ENCODE measurements around the gene DPP6. TPM values are rescaled to one million over a fixed set of nuclear protein-coding genes. Genes with fewer than 3 reads are reported as not detected.

Gene DPP6
- total and polyA plus RNA-seq, 2 of the 8 experiments (the other 6 are each of a cell fraction or from before 2014, with no cell fraction given), result 4.7 to 6.8 TPM

DNA sequence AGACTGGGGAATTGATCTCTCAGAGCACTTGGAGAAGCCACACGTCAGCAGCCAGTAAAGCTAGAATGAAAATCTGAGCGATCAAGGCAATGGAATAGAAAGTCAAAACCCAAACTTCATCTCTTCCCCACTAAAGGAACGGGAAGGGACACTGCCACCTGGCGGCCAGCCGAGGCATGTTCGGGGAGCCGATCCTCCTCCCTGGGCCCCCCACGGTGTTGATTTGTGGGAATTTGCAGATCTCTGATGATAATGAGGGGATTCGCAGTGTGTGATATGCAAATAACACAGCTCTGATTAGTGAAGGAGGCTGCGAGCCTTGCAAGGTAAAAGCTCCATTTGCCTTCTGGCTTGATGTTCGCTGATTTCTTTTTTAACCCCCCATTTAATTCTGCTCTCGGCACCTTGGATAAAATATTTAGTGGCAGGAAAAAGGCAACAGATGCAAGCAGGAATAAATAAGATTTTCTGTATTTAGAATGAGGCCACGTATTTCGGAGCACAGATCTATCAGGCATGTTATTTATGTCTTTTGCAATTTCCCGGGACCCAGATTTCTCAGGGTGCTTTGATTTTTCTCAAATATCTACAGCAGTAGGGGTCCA lies 692.2 kb downstream of the DPP6 start:
- no peak overlapping the region; the same call in 1 of the 2 replicates for H2BK12ac ChIP-seq (ENCODE audit: low read depth, low read length)
- H2BK15ac ChIP-seq (ENCODE audit: low read length), result no peak overlapping the region
- no peaks in the 10 kb centered on the region for H3K23me2 ChIP-seq (ENCODE audit: low read depth, low read length)
- no peak overlapping the region for H3K56ac ChIP-seq (replicated peaks; ENCODE audit: insufficient read length, low read depth, low read length)
- no peak overlapping the region for H3K27ac ChIP-seq (ENCODE audit: low read depth, low read length)
- H4K91ac ChIP-seq (replicated peaks; ENCODE audit: insufficient read length, low read length), result no peak overlapping the region
- DNase-seq (ENCODE audit: low read depth in 1 of 2, low spot score in 2 of 2) (peak; percentile 23 to 95), FAIRE-seq (peak; percentile 88)
- POLR2A ChIA-PET (ENCODE audit: partially characterized antibody), result no interaction called here
- CTCF ChIA-PET (ENCODE audit: partially characterized antibody), result interaction anchor here (0.6 to 3.9 kb wide), 23 partner anchors 8 to 242 kb away, joined by 3 to 36 read pairs (median 3); no protein-coding TSS in a partner anchor
- no peaks in the 10 kb centered on the region; the same call in 1 of the 2 replicates for H3K79me1 ChIP-seq (ENCODE audit: low read depth, low read length)
- no peak overlapping the region for H2BK5ac ChIP-seq (ENCODE audit: low read depth, low read length)
- no peak overlapping the region for H3K4me3 ChIP-seq (ENCODE audit: extremely low read depth in 1 of 4, insufficient read depth in 2 of 4, low read depth in 3 of 4, low read length in 4 of 4)
- peaks cover 0 to 5% (median 3%) of the 10 kb centered on the region in 4 experiments; a peak in 4 of 7 replicates for H3K4me1 ChIP-seq (replicated peaks in 1 of 4; ENCODE audit: control insufficient read depth in 3 of 4, insufficient read depth in 4 of 4, low read length in 3 of 4)
- H3K9me3 ChIP-seq (ENCODE audit: insufficient read depth in 2 of 2, low read depth in 1 of 2, low read length in 1 of 2), result no peaks in the 10 kb centered on the region
- no peak overlapping the region for H3K9ac ChIP-seq (replicated peaks in 1 of 4; ENCODE audit: extremely low read depth in 1 of 4, low read depth in 3 of 4, low read length in 3 of 4)
- no peak overlapping the region for H3K4me2 ChIP-seq (ENCODE audit: insufficient read depth in 1 of 2, low read depth in 2 of 2, low read length in 2 of 2)
- no peak overlapping the region for H2BK20ac ChIP-seq (ENCODE audit: low read length)
- H3K14ac ChIP-seq (ENCODE audit: insufficient read length), result no peak overlapping the region
- H3K23ac ChIP-seq (ENCODE audit: insufficient read length), result no peak overlapping the region
- no peaks in the 10 kb centered on the region for H3K79me2 ChIP-seq (ENCODE audit: control insufficient read depth in 1 of 2, insufficient read depth in 2 of 2, low read length in 2 of 2)
- no peak overlapping the region for H2AFZ ChIP-seq (ENCODE audit: low read length)
- H3K36me3 ChIP-seq (ENCODE audit: control insufficient read depth in 2 of 4, insufficient read depth in 4 of 4, low read length in 3 of 4), result no peaks in the 10 kb centered on the region
- 40% methylated on average over 15 of the region's 15 CpGs; no CpG with 5 or more reads in 1 of the 2 experiments for WGBS, 2 experiments (ENCODE audit: extremely low coverage in 1 of 2, insufficient coverage in 1 of 2, insufficient read length in 1 of 2, insufficient replicate concordance in 2 of 2, low coverage in 1 of 2, low lambda C conversion rate in 2 of 2, missing lambda C conversion rate in 1 of 2)
- H2AK5ac ChIP-seq (ENCODE audit: low read depth, low read length), result no peak overlapping the region
- H4K20me1 ChIP-seq (replicated peaks in 1 of 2; ENCODE audit: control insufficient read depth in 1 of 2, insufficient read depth in 2 of 2, low read length in 2 of 2), result no peaks in the 10 kb centered on the region
- H2BK120ac ChIP-seq (replicated peaks; ENCODE audit: low read depth, low read length), result no peak overlapping the region
- no peaks in the 10 kb centered on the region for H3K27me3 ChIP-seq (replicated peaks in 1 of 4; ENCODE audit: control insufficient read depth in 3 of 4, extremely low read depth in 1 of 4, insufficient read depth in 3 of 4, low read length in 3 of 4)
- H3K18ac ChIP-seq (ENCODE audit: extremely low read depth, low read length), result no peak overlapping the region
- no peak overlapping the region for H4K8ac ChIP-seq (ENCODE audit: extremely low read depth, insufficient read depth, low read length)
- no peak overlapping the region for H3K4ac ChIP-seq (replicated peaks; ENCODE audit: insufficient read length, low read depth, low read length)
- H4K5ac ChIP-seq (ENCODE audit: insufficient read length, low read depth, low read length), result peak overlapping the region; percentile 31
- TF ChIP-seq CREB1 (IDR thresholded peaks at IDR 0.05) (no peak), CEBPB (IDR thresholded peaks at IDR 0.05; ENCODE audit: low read depth, low read length) (no peak), GABPA (IDR thresholded peaks at IDR 0.05; ENCODE audit: borderline replicate concordance, insufficient read depth, low read length) (0 out of 2 replicates have a peak, but pooled peaks have one; percentile 31), TEAD4 (IDR thresholded peaks at IDR 0.05; ENCODE audit: low read depth, low read length) (no peak), TAF1 (IDR thresholded peaks at IDR 0.05; ENCODE audit: low read depth, low read length) (no peak), SP4 (IDR thresholded peaks at IDR 0.05; ENCODE audit: low read length) (no peak), ZNF274 (IDR thresholded peaks at IDR 0.05; ENCODE audit: borderline replicate concordance, extremely low read depth, low read length) (no peak), TCF12 (IDR thresholded peaks at IDR 0.05; ENCODE audit: low read depth, low read length) (no peak), RAD21 (IDR thresholded peaks at IDR 0.05 in 1 of 2, conservative IDR thresholded peaks at IDR 0.05 in 1 of 2; ENCODE audit: low read depth in 2 of 2, low read length in 2 of 2) (peak; percentile 70 to 78), SUZ12 (IDR thresholded peaks at IDR 0.05; ENCODE audit: low read length) (no peak)
- TF ChIP-seq, protein P1, sequence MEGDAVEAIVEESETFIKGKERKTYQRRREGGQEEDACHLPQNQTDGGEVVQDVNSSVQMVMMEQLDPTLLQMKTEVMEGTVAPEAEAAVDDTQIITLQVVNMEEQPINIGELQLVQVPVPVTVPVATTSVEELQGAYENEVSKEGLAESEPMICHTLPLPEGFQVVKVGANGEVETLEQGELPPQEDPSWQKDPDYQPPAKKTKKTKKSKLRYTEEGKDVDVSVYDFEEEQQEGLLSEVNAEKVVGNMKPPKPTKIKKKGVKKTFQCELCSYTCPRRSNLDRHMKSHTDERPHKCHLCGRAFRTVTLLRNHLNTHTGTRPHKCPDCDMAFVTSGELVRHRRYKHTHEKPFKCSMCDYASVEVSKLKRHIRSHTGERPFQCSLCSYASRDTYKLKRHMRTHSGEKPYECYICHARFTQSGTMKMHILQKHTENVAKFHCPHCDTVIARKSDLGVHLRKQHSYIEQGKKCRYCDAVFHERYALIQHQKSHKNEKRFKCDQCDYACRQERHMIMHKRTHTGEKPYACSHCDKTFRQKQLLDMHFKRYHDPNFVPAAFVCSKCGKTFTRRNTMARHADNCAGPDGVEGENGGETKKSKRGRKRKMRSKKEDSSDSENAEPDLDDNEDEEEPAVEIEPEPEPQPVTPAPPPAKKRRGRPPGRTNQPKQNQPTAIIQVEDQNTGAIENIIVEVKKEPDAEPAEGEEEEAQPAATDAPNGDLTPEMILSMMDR (IDR thresholded peaks at IDR 0.05; ENCODE audit: control extremely low read depth in 1 of 3, insufficient read depth in 1 of 3, low read depth in 1 of 3, low read length in 3 of 3), result peak; percentile 85 to 95 (median 95)
